ENCODE results near the gene ZC3H4. TPM values are rescaled to one million over a fixed set of nuclear protein-coding genes. Genes with fewer than 3 reads are reported as not detected.

Gene ZC3H4
- total RNA-seq, 1 experiment from 2014 or later: 73.0 TPM

- peaks cover 30% of the 10 kb centered on the region for H3K4me1 Mint-ChIP-seq (ENCODE audit: low read depth, unreplicated experiment)
- H3K27ac Mint-ChIP-seq (ENCODE audit: unreplicated experiment): no peak overlapping the region
- H3K9me3 Mint-ChIP-seq (ENCODE audit: low read depth, unreplicated experiment): no peaks in the 10 kb centered on the region
- DNase-seq: no peak
- intact Hi-C loops (cut with micrococcal nuclease; ENCODE audit: unreplicated experiment): no loop called here
- H3K4me3 Mint-ChIP-seq (ENCODE audit: low read depth, unreplicated experiment): no peak overlapping the region
- BruUV-seq (replicated peaks): no TSS peak
- TF ChIP-seq CTCF (IDR thresholded peaks at IDR 0.05; ENCODE audit: unreplicated experiment): no peak
- H3K27me3 Mint-ChIP-seq (ENCODE audit: unreplicated experiment): no peaks in the 10 kb centered on the region
- CTCF ChIA-PET: interaction anchor here (0.7 to 1.0 kb wide), 2 partner anchors 89 to 323 kb away, joined by 3 read pairs; no protein-coding TSS in a partner anchor
- H3K36me3 Mint-ChIP-seq (ENCODE audit: insufficient read depth, unreplicated experiment): peaks cover 9% of the 10 kb centered on the region
Measured at GRCh38 chr19:47120470-47121067, 7.0 kb upstream of the ZC3H4 start.

GRCh38 chr19:47113850-47114651 lies 475 bp upstream of the ZC3H4 start:
- intact Hi-C loops (cut with micrococcal nuclease; ENCODE audit: unreplicated experiment): no loop called here
- peak; percentile 30 for DNase-seq
- Mint-ChIP-seq H3K27ac (ENCODE audit: unreplicated experiment) (peak overlapping the region; percentile 97), H3K4me3 (ENCODE audit: low read depth, unreplicated experiment) (peak overlapping the region; percentile 75), H3K9me3 (ENCODE audit: low read depth, unreplicated experiment) (no peaks in the 10 kb centered on the region), H3K4me1 (ENCODE audit: low read depth, unreplicated experiment) (peaks cover 24% of the 10 kb centered on the region), H3K36me3 (ENCODE audit: insufficient read depth, unreplicated experiment) (peaks cover 62% of the 10 kb centered on the region), H3K27me3 (ENCODE audit: unreplicated experiment) (no peaks in the 10 kb centered on the region)
- CTCF ChIA-PET: interaction anchor here (0.5 to 2.7 kb wide), 10 partner anchors 15 to 332 kb away, joined by 3 to 33 read pairs (median 4); partner anchors contain the start of gene SAE1
- BruUV-seq (replicated peaks): TSS peak; percentile 86
- no peak for TF ChIP-seq CTCF (IDR thresholded peaks at IDR 0.05; ENCODE audit: unreplicated experiment)

- no TSS peak for BruUV-seq (replicated peaks)
- no peak for TF ChIP-seq CTCF (IDR thresholded peaks at IDR 0.05; ENCODE audit: unreplicated experiment)
- DNase-seq: peak; percentile 90
- H3K9me3 Mint-ChIP-seq (ENCODE audit: low read depth, unreplicated experiment): no peaks in the 10 kb centered on the region
- intact Hi-C loops (cut with micrococcal nuclease; ENCODE audit: unreplicated experiment): no loop called here
- H3K27ac Mint-ChIP-seq (ENCODE audit: unreplicated experiment): peak overlapping the region; percentile 97
- H3K27me3 Mint-ChIP-seq (ENCODE audit: unreplicated experiment): no peaks in the 10 kb centered on the region
- H3K4me1 Mint-ChIP-seq (ENCODE audit: low read depth, unreplicated experiment): peaks cover 41% of the 10 kb centered on the region
- H3K36me3 Mint-ChIP-seq (ENCODE audit: insufficient read depth, unreplicated experiment): peaks cover 75% of the 10 kb centered on the region
- peak overlapping the region; percentile 75 for H3K4me3 Mint-ChIP-seq (ENCODE audit: low read depth, unreplicated experiment)
- CTCF ChIA-PET: interaction anchor here (0.6 to 2.7 kb wide), 8 partner anchors 14 to 1297 kb away, joined by 3 to 33 read pairs (median 5); no protein-coding TSS in a partner anchor
Measured at GRCh38 chr19:47112166-47112996, 1.2 kb downstream of the ZC3H4 start.

- H3K9me3 Mint-ChIP-seq (ENCODE audit: low read depth, unreplicated experiment): no peaks in the 10 kb centered on the region
- H3K4me1 Mint-ChIP-seq (ENCODE audit: low read depth, unreplicated experiment): peaks cover 48% of the 10 kb centered on the region
- no TSS peak for BruUV-seq (replicated peaks)
- DNase-seq: no peak
- TF ChIP-seq CTCF (IDR thresholded peaks at IDR 0.05; ENCODE audit: unreplicated experiment): no peak
- CTCF ChIA-PET: interaction anchor here (0.7 kb wide), 1 partner anchor 547 kb away, joined by 3 read pairs; no protein-coding TSS in a partner anchor
- peak overlapping the region; percentile 75 for H3K4me3 Mint-ChIP-seq (ENCODE audit: low read depth, unreplicated experiment)
- H3K36me3 Mint-ChIP-seq (ENCODE audit: insufficient read depth, unreplicated experiment): peaks cover 80% of the 10 kb centered on the region
- intact Hi-C loops (cut with micrococcal nuclease; ENCODE audit: unreplicated experiment): no loop called here
- H3K27me3 Mint-ChIP-seq (ENCODE audit: unreplicated experiment): no peaks in the 10 kb centered on the region
- H3K27ac Mint-ChIP-seq (ENCODE audit: unreplicated experiment): peak overlapping the region; percentile 97
Measured at GRCh38 chr19:47111682-47112165, 1.9 kb downstream of the ZC3H4 start.
